Mesenchymal stem cell (in vitro differentiated cells and primary cell): Measurements from ENCODE around the gene AVP.

Experiments used
- DNase-seq: peaks from one replicate; pipeline ENCODE4 v3.0.0-alpha.2; 2013
- H2AFZ ChIP-seq: one replicate; pipeline ENCODE4 v1.6.1; 2013; ENCODE audit warnings: low read depth, mild to moderate bottlenecking, control low read depth, inconsistent platforms, low read length, moderate library complexity
- H2AK5ac ChIP-seq: 2 replicates; pipeline ENCODE4 v1.6.1; 2013; ENCODE audit warnings: low read length, moderate library complexity, mild to moderate bottlenecking, inconsistent platforms; ENCODE audit not compliant: severe bottlenecking
- H2BK120ac ChIP-seq: one replicate; pipeline ENCODE4 v1.6.1; 2013; ENCODE audit warnings: low read depth, mild to moderate bottlenecking, inconsistent platforms, low read length, moderate library complexity
- H2BK12ac ChIP-seq, 2 experiments: one replicate each; pipeline ENCODE4 v1.6.1; 2013; ENCODE audit warnings: inconsistent platforms in 2 of 2, low read length in 2 of 2, mild to moderate bottlenecking in 2 of 2, moderate library complexity in 2 of 2, control low read depth in 1 of 2
- H2BK15ac ChIP-seq: one replicate; pipeline ENCODE4 v1.6.1; 2013; ENCODE audit warnings: mild to moderate bottlenecking, low read depth, inconsistent platforms; ENCODE audit not compliant: poor library complexity, severe bottlenecking
- H2BK5ac ChIP-seq: 2 replicates; pipeline ENCODE4 v1.6.1; 2013; ENCODE audit warnings: low read depth, mild to moderate bottlenecking, low read length, control low read depth, inconsistent platforms; ENCODE audit not compliant: poor library complexity, severe bottlenecking
- H3K14ac ChIP-seq, 2 experiments: one replicate each; pipeline ENCODE4 v1.6.1; 2013; ENCODE audit warnings: inconsistent platforms in 2 of 2, low read length in 2 of 2, control low read depth in 1 of 2, mild to moderate bottlenecking in 1 of 2, moderate library complexity in 1 of 2
- H3K18ac ChIP-seq, 2 experiments: one replicate each; pipeline ENCODE4 v1.6.1; 2013; ENCODE audit warnings: inconsistent platforms in 2 of 2, low read length in 2 of 2, control low read depth in 1 of 2, low read depth in 1 of 2, mild to moderate bottlenecking in 1 of 2
- H3K23ac ChIP-seq, 2 experiments: one replicate each; pipeline ENCODE4 v1.6.1; 2013; ENCODE audit warnings: inconsistent platforms in 2 of 2, low read length in 2 of 2, mild to moderate bottlenecking in 2 of 2, moderate library complexity in 2 of 2, control low read depth in 1 of 2
- H3K27ac ChIP-seq: 2 replicates; pipeline ENCODE4 v1.5.1; 2013; ENCODE audit warnings: mild to moderate bottlenecking, moderate library complexity, low read length, control low read depth, inconsistent platforms; ENCODE audit not compliant: poor library complexity, severe bottlenecking
- H3K27me3 ChIP-seq, 2 experiments: 2 replicates each; pipeline versions ENCODE4 v1.6.1 to v1.7.0; 2013; ENCODE audit warnings: low read length in 2 of 2, mild to moderate bottlenecking in 2 of 2, moderate library complexity in 2 of 2, control low read depth in 1 of 2, inconsistent platforms in 1 of 2; ENCODE audit not compliant: control insufficient read depth in 1 of 2, insufficient read depth in 1 of 2
- H3K36me3 ChIP-seq, 2 experiments: 2 replicates each; pipeline versions ENCODE4 v1.6.1 to v1.7.0; 2013; ENCODE audit warnings: low read length in 2 of 2, control low read depth in 1 of 2, inconsistent platforms in 1 of 2, low read depth in 1 of 2, mild to moderate bottlenecking in 1 of 2; ENCODE audit not compliant: insufficient read depth in 2 of 2, control insufficient read depth in 1 of 2
- H3K4ac ChIP-seq, 2 experiments: one replicate each; pipeline ENCODE4 v1.6.1; 2013; ENCODE audit warnings: inconsistent platforms in 2 of 2, low read length in 2 of 2, mild to moderate bottlenecking in 2 of 2, moderate library complexity in 2 of 2, control low read depth in 1 of 2, low read depth in 1 of 2
- H3K4me1 ChIP-seq: 2 replicates; pipeline ENCODE4 v1.6.1; 2013; ENCODE audit warnings: low read depth, low read length, control low read depth; ENCODE audit not compliant: control insufficient read depth, insufficient read depth
- H3K4me2 ChIP-seq: 2 replicates; pipeline ENCODE4 v1.6.1; 2013; ENCODE audit warnings: low read length, mild to moderate bottlenecking, inconsistent platforms; ENCODE audit not compliant: poor library complexity, severe bottlenecking
- H3K4me3 ChIP-seq, 2 experiments: 2 replicates each; pipeline versions ENCODE4 v1.5.1 to v1.7.0; 2013; ENCODE audit warnings: low read length in 2 of 2, mild to moderate bottlenecking in 2 of 2, control low read depth in 1 of 2, low read depth in 1 of 2; ENCODE audit not compliant: insufficient read depth in 1 of 2
- H3K79me1 ChIP-seq: replicated peaks from 2 replicates; pipeline ENCODE4 v1.6.1; 2013; ENCODE audit warnings: mild to moderate bottlenecking, control low read depth, low read length, inconsistent platforms; ENCODE audit not compliant: poor library complexity, severe bottlenecking
- H3K9ac ChIP-seq: 2 replicates; pipeline ENCODE4 v1.7.0; 2013; ENCODE audit warnings: mild to moderate bottlenecking, low read length, moderate library complexity
- H3K9me3 ChIP-seq: 2 replicates; pipeline ENCODE4 v1.7.0; 2013; ENCODE audit warnings: mild to moderate bottlenecking, low read length; ENCODE audit not compliant: control insufficient read depth
- H4K8ac ChIP-seq: one replicate; pipeline ENCODE4 v1.6.1; 2013; ENCODE audit warnings: inconsistent platforms, mild to moderate bottlenecking, low read length, moderate library complexity
- H4K91ac ChIP-seq: one replicate; pipeline ENCODE4 v1.6.1; 2013; ENCODE audit warnings: mild to moderate bottlenecking, low read length, inconsistent platforms
- WGBS: methylation state at CpG from one replicate; pipeline ENCODE4 v1.1.7; 2013; ENCODE audit warnings: mixed read lengths; 5-methylcytosine and 5-hydroxymethylcytosine counted together

The AVP gene

DNA sequence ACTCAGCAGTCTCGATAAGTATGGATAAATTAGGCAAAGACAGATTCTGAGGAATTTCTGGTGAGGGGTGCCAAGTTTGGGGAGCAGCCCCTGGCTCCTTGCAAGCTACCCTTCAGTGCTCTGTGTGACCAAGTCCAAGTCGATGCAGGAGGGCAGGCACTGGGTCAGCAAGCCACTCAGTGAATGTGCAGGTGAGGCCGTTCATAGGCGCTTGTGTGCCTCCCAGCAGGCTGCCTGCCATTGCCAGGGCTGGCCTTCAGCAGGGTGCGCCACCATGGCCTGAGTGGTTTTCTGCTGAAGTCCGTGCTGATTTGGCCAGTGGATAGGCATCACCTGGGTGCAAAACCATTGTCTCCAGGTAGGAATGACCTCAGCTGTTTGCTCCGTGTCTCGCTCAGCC lies 44.4 kb downstream of the AVP start:
- no peak overlapping the region for H2AFZ ChIP-seq
- H4K8ac ChIP-seq, result no peak overlapping the region
- H3K27me3 ChIP-seq, result no peaks in the 10 kb centered on the region
- WGBS, result 94% methylated on average over 8 of the region's 8 CpGs
- H2BK15ac ChIP-seq, result no peak overlapping the region
- H3K79me1 ChIP-seq, result no peaks in the 10 kb centered on the region
- H4K91ac ChIP-seq, result peak overlapping the region; percentile 20
- no peaks in the 10 kb centered on the region for H3K9me3 ChIP-seq
- H3K23ac ChIP-seq, result no peak overlapping the region
- H3K4me3 ChIP-seq, result no peak overlapping the region
- no peak overlapping the region for H2AK5ac ChIP-seq
- peaks cover 66 to 67% of the 10 kb centered on the region in 2 experiments for H3K36me3 ChIP-seq
- DNase-seq, result no peak
- H2BK120ac ChIP-seq, result no peak overlapping the region
- no peak overlapping the region for H3K9ac ChIP-seq
- no peak overlapping the region for H3K14ac ChIP-seq
- H3K4me2 ChIP-seq, result no peak overlapping the region
- H2BK12ac ChIP-seq, result no peak overlapping the region
- H3K27ac ChIP-seq, result no peak overlapping the region
- H3K4ac ChIP-seq, result no peak overlapping the region
- H2BK5ac ChIP-seq, result no peak overlapping the region
- H3K4me1 ChIP-seq, result peaks cover 17% of the 10 kb centered on the region
- H3K18ac ChIP-seq, result no peak overlapping the region

DNA sequence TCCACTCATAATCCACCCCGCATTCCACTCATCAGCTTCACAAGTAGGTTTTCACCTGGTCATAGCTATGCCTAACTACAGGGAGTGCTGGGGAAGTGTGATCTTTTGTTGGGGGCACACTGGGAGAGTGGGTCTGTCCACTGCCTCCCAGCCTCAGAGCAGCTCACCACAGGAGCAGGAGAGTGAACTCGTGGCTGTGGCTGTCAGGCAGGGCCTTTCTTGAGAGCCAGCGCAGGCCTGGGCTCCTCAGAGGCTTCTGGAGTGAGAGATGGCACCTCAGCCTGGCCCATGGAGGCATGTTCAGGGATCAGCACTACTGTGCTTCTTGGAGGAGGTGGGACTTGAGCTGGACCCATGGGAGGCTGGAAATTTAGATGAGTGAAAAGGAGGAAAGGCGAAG lies 45.1 kb downstream of the AVP start:
- no peak overlapping the region for H2BK15ac ChIP-seq
- no peak overlapping the region for H2BK120ac ChIP-seq
- no peaks in the 10 kb centered on the region for H3K9me3 ChIP-seq
- no peak overlapping the region for H4K91ac ChIP-seq
- H3K4me3 ChIP-seq, result no peak overlapping the region
- H2BK5ac ChIP-seq, result no peak overlapping the region
- H2AK5ac ChIP-seq, result no peak overlapping the region
- H3K9ac ChIP-seq, result no peak overlapping the region
- DNase-seq, result no peak
- WGBS, result 90% methylated on average over 3 of the region's 4 CpGs
- no peak overlapping the region for H3K14ac ChIP-seq
- H3K23ac ChIP-seq, result no peak overlapping the region
- no peak overlapping the region for H3K18ac ChIP-seq
- H3K4me2 ChIP-seq, result no peak overlapping the region
- no peak overlapping the region for H3K27ac ChIP-seq
- H3K4me1 ChIP-seq, result peaks cover 11% of the 10 kb centered on the region
- no peak overlapping the region for H2BK12ac ChIP-seq
- H2AFZ ChIP-seq, result no peak overlapping the region
- no peaks in the 10 kb centered on the region for H3K27me3 ChIP-seq
- no peak overlapping the region for H3K4ac ChIP-seq
- no peak overlapping the region for H4K8ac ChIP-seq
- H3K79me1 ChIP-seq, result no peaks in the 10 kb centered on the region
- H3K36me3 ChIP-seq, result peaks cover 64 to 72% of the 10 kb centered on the region in 2 experiments

DNA sequence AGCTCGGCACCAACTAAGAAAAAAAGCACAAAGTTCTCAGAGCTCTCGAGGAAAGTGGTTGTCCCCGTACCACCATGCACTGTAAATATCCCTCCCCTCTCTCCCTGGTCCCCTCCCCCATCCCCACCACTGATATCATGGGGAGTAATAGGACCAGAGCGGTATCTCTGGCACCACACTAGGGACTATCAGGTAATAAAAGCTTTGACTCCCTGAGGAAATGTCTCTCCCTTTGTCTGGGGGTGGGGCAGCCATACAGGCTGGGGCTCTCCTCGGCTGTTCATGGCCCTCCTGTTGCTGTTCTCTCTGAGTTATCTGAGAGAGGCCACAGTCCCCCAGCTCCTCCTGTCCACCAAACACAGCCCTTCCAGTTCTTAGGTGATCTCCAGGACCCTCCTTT lies 46.1 kb downstream of the AVP start:
- Histone ChIP-seq H3K27me3 (no peaks in the 10 kb centered on the region), H4K91ac (no peak overlapping the region), H3K4me3 (no peak overlapping the region), H3K9ac (no peak overlapping the region), H3K4ac (no peak overlapping the region), H2AFZ (no peak overlapping the region), H4K8ac (no peak overlapping the region), H3K79me1 (no peaks in the 10 kb centered on the region), H3K14ac (no peak overlapping the region), H3K23ac (no peak overlapping the region), H2AK5ac (no peak overlapping the region), H3K36me3 (peaks cover 58 to 76% of the 10 kb centered on the region in 2 experiments), H2BK12ac (no peak overlapping the region), H3K4me1 (peaks cover 10% of the 10 kb centered on the region), H2BK5ac (no peak overlapping the region), H3K4me2 (no peak overlapping the region), H3K27ac (no peak overlapping the region), H3K9me3 (no peaks in the 10 kb centered on the region), H2BK120ac (no peak overlapping the region), H2BK15ac (no peak overlapping the region), H3K18ac (no peak overlapping the region)
- no peak for DNase-seq
- 95% methylated on average over 5 of the region's 5 CpGs for WGBS

DNA sequence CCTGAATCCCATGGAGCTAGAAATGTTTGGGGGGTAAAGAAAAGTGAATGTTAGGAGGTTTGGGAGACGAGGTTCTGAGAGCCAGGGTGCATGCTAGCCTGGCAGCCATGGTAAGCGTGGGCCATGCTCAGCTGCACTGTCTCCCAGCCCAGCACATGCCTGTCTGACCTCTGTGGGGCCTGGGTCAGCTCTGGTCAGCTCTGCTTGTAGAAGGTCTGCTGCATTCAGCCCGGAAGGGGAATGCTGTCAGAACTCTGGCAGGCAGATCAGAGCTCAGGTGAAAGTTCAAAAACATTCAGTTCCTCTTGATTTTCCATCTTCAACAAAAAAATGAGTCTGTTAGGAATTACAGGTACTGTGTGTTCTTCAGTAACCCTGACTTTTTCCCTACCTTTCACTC lies 46.9 kb downstream of the AVP start:
- Histone ChIP-seq H2BK120ac (no peak overlapping the region), H3K27me3 (no peaks in the 10 kb centered on the region), H3K4me2 (no peak overlapping the region), H3K27ac (no peak overlapping the region), H2AFZ (no peak overlapping the region), H3K36me3 (peaks cover 57 to 76% of the 10 kb centered on the region in 2 experiments), H3K4me1 (peaks cover 9% of the 10 kb centered on the region), H3K4me3 (no peak overlapping the region), H3K9ac (no peak overlapping the region), H2AK5ac (no peak overlapping the region), H2BK15ac (no peak overlapping the region), H2BK5ac (no peak overlapping the region), H3K9me3 (no peaks in the 10 kb centered on the region), H3K18ac (no peak overlapping the region), H4K8ac (no peak overlapping the region), H3K23ac (no peak overlapping the region), H3K79me1 (peaks cover 3% of the 10 kb centered on the region), H2BK12ac (no peak overlapping the region), H3K4ac (no peak overlapping the region), H4K91ac (no peak overlapping the region), H3K14ac (no peak overlapping the region)
- DNase-seq, result no peak
- WGBS, result 97% methylated on average over 2 of the region's 3 CpGs
